ENCODE measurements around the gene CACNA2D3. TPM values are rescaled to one million over a fixed set of nuclear protein-coding genes. Genes with fewer than 3 reads are reported as not detected.

The CACNA2D3 gene
- total RNA-seq, 1 donor from 2014 or later, result not detected

DNA sequence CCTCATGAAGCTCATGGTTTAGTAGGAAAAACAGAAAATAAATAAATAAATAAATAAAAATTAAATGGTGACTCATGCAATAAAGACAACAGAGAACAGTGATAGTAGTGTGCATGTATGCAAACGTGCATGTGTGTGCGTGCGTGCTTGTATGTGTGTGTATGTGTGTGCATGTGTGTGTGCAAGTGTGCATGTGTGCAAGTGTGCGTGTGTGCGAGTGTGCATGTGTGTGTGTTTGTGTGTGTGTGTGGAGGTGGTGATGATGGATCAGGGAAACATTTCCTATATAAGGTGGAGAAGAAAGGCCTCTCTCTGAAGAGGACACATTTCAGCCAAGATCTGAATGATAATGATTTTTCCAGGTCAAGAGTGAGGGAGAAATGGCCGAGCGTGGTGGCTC is 47.2 kb downstream of the CACNA2D3 start:
- no peaks in the 10 kb centered on the region for H3K27me3 Mint-ChIP-seq (ENCODE audit: low read depth)
- TF ChIP-seq, protein P1, sequence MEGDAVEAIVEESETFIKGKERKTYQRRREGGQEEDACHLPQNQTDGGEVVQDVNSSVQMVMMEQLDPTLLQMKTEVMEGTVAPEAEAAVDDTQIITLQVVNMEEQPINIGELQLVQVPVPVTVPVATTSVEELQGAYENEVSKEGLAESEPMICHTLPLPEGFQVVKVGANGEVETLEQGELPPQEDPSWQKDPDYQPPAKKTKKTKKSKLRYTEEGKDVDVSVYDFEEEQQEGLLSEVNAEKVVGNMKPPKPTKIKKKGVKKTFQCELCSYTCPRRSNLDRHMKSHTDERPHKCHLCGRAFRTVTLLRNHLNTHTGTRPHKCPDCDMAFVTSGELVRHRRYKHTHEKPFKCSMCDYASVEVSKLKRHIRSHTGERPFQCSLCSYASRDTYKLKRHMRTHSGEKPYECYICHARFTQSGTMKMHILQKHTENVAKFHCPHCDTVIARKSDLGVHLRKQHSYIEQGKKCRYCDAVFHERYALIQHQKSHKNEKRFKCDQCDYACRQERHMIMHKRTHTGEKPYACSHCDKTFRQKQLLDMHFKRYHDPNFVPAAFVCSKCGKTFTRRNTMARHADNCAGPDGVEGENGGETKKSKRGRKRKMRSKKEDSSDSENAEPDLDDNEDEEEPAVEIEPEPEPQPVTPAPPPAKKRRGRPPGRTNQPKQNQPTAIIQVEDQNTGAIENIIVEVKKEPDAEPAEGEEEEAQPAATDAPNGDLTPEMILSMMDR (IDR thresholded peaks at IDR 0.05), result no peak
- H3K36me3 Mint-ChIP-seq (ENCODE audit: low read depth), result no peaks in the 10 kb centered on the region
- no peak overlapping the region for H3K27ac Mint-ChIP-seq (ENCODE audit: unreplicated experiment)
- no peaks in the 10 kb centered on the region for H3K4me1 Mint-ChIP-seq (ENCODE audit: low read depth)
- peaks cover 4% of the 10 kb centered on the region for H3K9me3 Mint-ChIP-seq (ENCODE audit: low read depth)
- no peak overlapping the region for H3K4me3 Mint-ChIP-seq (ENCODE audit: unreplicated experiment)
- no peak for DNase-seq (ENCODE audit: low spot score)

DNA sequence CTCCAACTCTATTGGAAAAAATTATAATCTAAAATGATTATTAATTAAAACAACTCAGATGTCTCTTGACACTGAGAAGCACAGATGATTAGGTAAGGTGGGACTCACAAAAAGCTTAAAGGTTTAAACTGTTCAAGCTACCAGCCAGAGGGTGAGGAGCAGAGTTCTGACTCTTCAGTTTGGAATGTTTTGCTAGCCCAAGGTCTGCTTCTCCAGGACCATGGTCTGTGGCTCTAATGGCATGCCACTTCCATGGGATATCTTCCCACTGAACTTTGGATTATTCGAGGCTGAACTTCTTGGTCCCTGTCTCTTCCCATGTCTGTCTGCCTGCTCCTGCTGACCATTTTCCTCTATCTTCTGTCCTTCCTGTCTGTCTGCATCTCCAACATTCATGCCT is 49.2 kb downstream of the CACNA2D3 start:
- H3K27me3 Mint-ChIP-seq (ENCODE audit: low read depth), result peaks cover 2% of the 10 kb centered on the region
- no peaks in the 10 kb centered on the region for H3K4me1 Mint-ChIP-seq (ENCODE audit: low read depth)
- H3K27ac Mint-ChIP-seq (ENCODE audit: unreplicated experiment), result no peak overlapping the region
- H3K4me3 Mint-ChIP-seq (ENCODE audit: unreplicated experiment), result no peak overlapping the region
- no peaks in the 10 kb centered on the region for H3K36me3 Mint-ChIP-seq (ENCODE audit: low read depth)
- DNase-seq (ENCODE audit: low spot score), result no peak
- peaks cover 6% of the 10 kb centered on the region for H3K9me3 Mint-ChIP-seq (ENCODE audit: low read depth)
- TF ChIP-seq, protein P1 (IDR thresholded peaks at IDR 0.05), result no peak

DNA sequence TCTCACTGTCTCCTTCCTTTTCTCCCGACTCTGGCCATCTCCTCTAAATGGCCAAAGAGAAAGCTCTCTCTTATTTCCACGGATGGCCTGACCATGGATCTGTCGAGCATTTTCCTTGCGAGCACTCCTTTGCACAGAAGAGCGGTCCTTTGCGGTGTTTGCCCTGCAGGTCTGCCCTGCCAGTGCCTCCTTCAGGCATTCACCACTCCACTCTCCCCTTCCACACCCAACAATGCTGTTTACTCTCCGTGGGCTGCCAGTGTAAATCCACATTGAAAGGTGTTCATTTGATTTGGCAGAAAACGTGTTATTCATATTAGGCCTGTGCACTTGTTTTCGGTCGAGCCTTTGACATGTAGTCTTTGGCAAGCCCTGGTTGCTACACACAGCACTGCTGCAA is 49.6 kb downstream of the CACNA2D3 start:
- H3K4me3 Mint-ChIP-seq (ENCODE audit: unreplicated experiment), result no peak overlapping the region
- peaks cover 4% of the 10 kb centered on the region for H3K9me3 Mint-ChIP-seq (ENCODE audit: low read depth)
- H3K36me3 Mint-ChIP-seq (ENCODE audit: low read depth), result no peaks in the 10 kb centered on the region
- no peak overlapping the region for H3K27ac Mint-ChIP-seq (ENCODE audit: unreplicated experiment)
- no peak for DNase-seq (ENCODE audit: low spot score)
- H3K27me3 Mint-ChIP-seq (ENCODE audit: low read depth), result peaks cover 2% of the 10 kb centered on the region
- TF ChIP-seq, protein P1 (IDR thresholded peaks at IDR 0.05), result no peak
- H3K4me1 Mint-ChIP-seq (ENCODE audit: low read depth), result no peaks in the 10 kb centered on the region

DNA sequence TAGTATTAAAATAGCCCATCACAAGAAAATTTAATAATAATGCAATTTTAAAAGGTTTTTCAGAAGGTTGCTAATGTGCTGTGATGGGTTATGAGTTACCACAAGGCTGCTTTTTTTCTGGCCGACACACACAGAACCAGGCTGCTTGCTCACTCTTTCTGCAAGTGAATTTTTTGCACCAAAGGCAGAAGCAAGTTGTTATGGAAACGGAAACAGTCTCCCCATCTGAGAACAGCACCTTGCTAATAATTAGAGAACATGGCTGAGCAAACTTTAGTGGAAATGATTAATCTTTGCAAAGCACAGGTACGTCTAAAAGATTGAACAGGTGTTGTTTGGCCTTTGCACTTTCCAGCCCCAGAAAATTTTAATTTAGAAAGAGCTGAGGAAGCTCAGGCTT is 51.0 kb downstream of the CACNA2D3 start:
- TF ChIP-seq, protein P1 (IDR thresholded peaks at IDR 0.05), result no peak
- no peaks in the 10 kb centered on the region for H3K36me3 Mint-ChIP-seq (ENCODE audit: low read depth)
- DNase-seq (ENCODE audit: low spot score), result no peak
- peaks cover 2% of the 10 kb centered on the region for H3K9me3 Mint-ChIP-seq (ENCODE audit: low read depth)
- H3K4me3 Mint-ChIP-seq (ENCODE audit: unreplicated experiment), result no peak overlapping the region
- H3K4me1 Mint-ChIP-seq (ENCODE audit: low read depth), result no peaks in the 10 kb centered on the region
- no peak overlapping the region for H3K27ac Mint-ChIP-seq (ENCODE audit: unreplicated experiment)
- peaks cover 2% of the 10 kb centered on the region for H3K27me3 Mint-ChIP-seq (ENCODE audit: low read depth)

DNA sequence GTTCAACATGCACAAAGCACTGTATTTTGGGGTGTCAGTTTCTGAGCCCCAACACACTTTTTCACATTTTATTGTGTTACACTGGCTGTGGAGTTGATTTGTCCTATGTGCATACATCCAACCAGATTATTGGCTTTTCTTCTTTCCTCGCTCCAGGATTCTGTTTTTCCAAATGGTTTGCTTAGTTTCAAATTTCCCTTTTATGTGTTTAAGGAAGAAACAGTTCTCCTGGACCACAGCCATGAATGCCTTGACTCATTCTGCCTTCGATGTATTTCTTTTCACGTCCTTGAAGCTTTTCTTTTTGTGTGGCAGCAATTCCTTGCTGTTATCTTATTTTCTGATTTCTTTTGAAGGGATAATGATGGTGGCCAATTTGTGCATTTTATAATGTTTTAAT is 53.8 kb downstream of the CACNA2D3 start:
- peaks cover 2% of the 10 kb centered on the region for H3K9me3 Mint-ChIP-seq (ENCODE audit: low read depth)
- H3K27me3 Mint-ChIP-seq (ENCODE audit: low read depth), result peaks cover 2% of the 10 kb centered on the region
- H3K27ac Mint-ChIP-seq (ENCODE audit: unreplicated experiment), result no peak overlapping the region
- H3K36me3 Mint-ChIP-seq (ENCODE audit: low read depth), result no peaks in the 10 kb centered on the region
- H3K4me1 Mint-ChIP-seq (ENCODE audit: low read depth), result no peaks in the 10 kb centered on the region
- DNase-seq (ENCODE audit: low spot score), result no peak
- TF ChIP-seq, protein P1 (IDR thresholded peaks at IDR 0.05), result no peak
- H3K4me3 Mint-ChIP-seq (ENCODE audit: unreplicated experiment), result no peak overlapping the region

Measured in chondrocyte (in vitro differentiated cells).